Spleen (tissue), 7 donors: ENCODE data around the gene NLGN2.

Experiments
- POLR2A ChIP-seq, 3 donors: fragments of 450-650 bp; IDR thresholded peaks; one replicate each; pipeline ENCODE4 v1.5.1; 2017; ENCODE audit warnings: antibody characterized with exemption in 3 of 3, mild to moderate bottlenecking in 1 of 3
- TF ChIP-seq, protein P1 (sequence below), 11 experiments: fragments of 200-600 bp in 7 of 11; fragments of 450-650 bp in 4 of 11; sonication (generic) in 4 of 11; IDR thresholded peaks in 8 of 11; conservative IDR thresholded peaks in 3 of 11; 1 replicate in 7 of 11; 2 replicates in 4 of 11; pipeline versions ENCODE4 v1.4.0 to v1.8.0; 2016 to 2021; ENCODE audit warnings: antibody characterized with exemption in 11 of 11, inconsistent platforms in 4 of 11, mild to moderate bottlenecking in 1 of 11
- donor health status: DM: no; HTN: no; CAD: no; lungs with moderate emphysema.
- donor health status: DM: no; HTN: no; CAD: no.
- donor health status: DM: no; HTN: no; CAD: no.

DNA sequence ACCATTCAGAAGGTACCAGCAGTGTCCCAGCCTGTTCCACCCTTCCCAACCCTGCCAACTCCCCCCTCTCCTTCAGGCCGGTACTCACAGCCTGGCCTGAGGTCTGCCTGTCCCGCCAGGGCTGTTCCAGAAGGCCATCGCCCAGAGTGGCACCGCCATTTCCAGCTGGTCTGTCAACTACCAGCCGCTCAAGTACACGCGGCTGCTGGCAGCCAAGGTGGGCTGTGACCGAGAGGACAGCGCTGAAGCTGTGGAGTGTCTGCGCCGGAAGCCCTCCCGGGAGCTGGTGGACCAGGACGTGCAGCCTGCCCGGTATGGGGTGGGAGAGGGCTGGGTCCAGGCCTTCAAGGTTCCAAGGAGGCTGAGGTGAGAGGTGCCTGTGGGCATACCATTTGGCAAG lies 7.2 kb downstream of the NLGN2 start:
- TF ChIP-seq, protein P1, sequence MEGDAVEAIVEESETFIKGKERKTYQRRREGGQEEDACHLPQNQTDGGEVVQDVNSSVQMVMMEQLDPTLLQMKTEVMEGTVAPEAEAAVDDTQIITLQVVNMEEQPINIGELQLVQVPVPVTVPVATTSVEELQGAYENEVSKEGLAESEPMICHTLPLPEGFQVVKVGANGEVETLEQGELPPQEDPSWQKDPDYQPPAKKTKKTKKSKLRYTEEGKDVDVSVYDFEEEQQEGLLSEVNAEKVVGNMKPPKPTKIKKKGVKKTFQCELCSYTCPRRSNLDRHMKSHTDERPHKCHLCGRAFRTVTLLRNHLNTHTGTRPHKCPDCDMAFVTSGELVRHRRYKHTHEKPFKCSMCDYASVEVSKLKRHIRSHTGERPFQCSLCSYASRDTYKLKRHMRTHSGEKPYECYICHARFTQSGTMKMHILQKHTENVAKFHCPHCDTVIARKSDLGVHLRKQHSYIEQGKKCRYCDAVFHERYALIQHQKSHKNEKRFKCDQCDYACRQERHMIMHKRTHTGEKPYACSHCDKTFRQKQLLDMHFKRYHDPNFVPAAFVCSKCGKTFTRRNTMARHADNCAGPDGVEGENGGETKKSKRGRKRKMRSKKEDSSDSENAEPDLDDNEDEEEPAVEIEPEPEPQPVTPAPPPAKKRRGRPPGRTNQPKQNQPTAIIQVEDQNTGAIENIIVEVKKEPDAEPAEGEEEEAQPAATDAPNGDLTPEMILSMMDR (IDR thresholded peaks at IDR 0.05 in 8 of 11, conservative IDR thresholded peaks at IDR 0.05 in 3 of 11), result no peak
- TF ChIP-seq POLR2A (IDR thresholded peaks at IDR 0.05), result no peak
